ELF-1 (cell line): Measurements from ENCODE around the gene CLTC.

Source experiments
- DNase-seq: peaks from one replicate; pipeline ENCODE4 v3.0.0-alpha.2; 2016; ENCODE audit warnings: low read depth, low spot score

The CLTC gene

DNA sequence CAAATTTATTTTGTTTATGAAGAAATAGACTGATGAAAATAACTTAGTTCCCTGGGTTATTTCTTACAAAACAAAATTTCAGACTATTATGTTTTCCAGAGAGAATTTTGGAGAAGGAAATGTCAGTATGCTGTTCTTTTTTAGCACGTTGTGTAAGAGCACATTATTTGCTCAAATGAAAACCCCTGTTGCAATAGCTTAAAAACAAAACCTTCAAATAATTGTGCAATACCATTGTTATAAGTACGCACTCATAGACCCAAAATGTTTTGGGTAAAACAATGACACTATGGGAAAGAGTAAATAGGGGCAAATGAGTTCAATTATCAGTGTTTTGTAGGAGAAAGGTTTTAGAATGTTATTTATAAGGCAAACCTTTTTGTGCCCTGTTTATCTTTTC, 106.0 kb downstream of the CLTC start:
- DNase-seq, result no peak

DNA sequence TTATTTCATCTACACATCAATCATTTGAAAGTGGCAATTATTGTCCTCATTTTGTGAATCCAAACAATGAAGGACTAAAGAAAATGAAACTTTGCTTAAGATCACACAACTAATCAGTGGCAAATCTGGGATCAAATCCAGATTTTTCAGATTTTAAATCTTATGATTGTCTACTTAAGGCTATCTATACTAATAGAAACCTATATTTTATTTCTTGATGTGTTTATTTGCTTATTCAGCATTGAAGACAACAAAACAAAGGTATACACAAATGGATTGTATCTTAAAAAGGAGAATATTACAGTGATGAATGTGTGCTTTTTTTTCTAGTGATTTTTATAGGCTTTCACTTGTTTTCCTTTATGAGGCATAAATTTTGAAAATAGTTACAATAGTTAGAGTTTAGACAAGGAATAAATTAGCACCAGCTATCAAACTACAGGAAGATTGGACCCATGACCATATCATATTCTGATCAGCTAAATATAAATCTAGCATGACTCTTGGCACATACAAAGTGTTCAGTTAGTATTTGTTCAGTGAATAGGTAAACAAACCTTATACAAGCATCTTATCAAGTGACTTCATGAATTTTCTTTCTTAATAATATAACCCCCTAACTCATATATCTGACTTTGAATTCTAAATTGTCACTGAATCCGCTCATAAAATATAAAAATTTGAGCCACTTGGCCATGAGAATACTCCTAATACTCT, 108.3 kb downstream of the CLTC start:
- DNase-seq, result no peak

DNA sequence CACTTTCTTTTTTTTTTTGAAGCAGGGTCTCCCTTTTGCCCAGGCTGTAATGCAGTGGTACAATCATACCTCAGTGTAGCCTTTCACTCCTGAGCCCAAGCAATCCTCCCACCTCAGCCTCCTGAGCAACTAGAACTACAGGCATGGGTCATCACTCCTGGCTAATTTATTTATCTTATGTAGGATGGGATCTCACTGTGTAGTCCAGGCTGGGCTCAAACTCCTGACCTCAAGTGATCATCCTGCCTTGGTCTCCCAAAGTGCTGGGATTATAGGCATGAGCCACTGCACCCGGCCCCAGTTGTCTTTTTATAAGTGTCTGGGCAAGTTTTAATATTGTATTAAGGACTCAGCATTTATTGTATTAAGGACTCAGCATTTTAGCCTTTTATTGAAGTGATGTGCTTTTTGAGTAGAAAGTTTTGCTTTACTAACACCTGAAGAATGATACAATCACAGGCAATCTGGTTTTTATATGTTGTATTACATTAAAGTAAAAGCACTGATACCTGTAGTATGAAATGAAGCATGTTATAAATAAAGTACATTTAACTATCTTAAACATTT, 110.7 kb downstream of the CLTC start:
- DNase-seq, result no peak

DNA sequence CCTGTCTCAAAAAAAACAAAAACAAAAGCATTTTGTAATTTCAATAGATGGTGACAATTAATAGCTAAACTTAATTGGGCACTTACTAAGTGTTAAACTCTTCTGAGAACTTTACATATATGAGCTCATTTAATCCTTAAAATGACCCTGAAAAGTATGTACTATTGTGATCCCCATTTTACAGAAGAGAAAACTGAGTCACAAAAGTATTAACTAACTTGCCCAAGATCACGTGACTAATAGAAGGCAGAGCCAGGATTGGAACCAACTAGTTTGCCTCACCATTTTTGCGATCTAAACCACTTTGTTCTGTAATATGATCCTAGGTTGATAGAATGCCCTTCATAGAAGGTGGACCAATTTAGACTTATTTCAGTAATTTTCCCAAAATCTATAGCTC, 114.0 kb downstream of the CLTC start:
- DNase-seq, result no peak

DNA sequence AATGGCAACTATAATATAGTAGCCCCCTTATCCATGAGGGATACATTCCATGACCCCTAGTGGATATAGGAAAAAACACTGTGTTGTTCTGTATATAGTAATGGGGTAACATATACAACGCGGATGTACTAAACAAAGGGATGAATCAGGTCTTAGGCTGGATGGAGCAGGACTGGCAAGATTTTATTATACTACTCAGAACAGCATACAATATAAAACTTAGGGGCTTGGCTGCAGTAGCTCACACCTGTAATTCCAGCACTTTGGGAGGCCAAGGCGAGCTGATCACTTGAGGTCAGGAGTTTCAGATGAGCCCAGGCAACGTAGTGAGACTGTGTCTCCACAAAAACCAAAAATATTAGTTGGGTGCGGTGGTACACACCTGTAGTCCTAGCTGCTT, 114.5 kb downstream of the CLTC start:
- DNase-seq, result no peak

DNA sequence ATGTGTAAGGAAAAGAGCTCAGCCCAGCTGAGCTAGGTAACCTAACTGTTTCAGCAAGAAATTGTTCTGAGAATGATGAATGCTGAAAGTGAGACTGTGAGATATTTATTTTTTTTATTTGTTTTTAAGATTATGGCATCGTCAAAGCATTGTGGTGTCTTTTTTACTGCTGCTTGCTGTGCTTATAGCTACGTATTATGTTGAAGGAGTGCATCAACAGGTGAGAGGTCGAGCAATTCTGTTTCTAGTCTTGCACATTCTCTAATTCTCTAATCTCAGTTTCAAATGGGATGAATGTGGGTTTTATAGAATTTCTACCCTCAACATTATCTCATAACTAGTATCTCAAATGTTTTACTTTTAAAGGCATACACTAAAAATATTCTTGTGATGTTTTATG, 117.6 kb downstream of the CLTC start:
- no peak for DNase-seq

DNA sequence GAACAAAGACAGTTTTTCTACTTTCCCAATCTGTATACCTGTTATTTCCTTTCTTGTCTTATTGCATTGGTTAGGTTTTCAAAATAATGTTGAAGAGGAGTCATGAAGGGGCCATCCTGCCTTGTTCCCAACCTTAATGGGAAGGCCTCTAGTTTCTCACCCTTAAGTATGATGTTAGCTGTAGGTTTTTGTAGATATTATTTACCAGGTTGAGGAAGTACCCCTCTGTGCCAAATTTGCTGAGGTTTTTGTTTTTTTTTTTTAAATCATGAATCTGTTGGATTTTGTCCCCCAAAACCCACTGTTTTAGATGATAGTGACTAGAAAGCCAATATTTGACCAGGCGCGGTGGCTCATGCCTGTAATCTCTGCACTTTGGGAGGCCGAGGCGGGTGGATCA, 124.1 kb downstream of the CLTC start:
- no peak for DNase-seq

DNA sequence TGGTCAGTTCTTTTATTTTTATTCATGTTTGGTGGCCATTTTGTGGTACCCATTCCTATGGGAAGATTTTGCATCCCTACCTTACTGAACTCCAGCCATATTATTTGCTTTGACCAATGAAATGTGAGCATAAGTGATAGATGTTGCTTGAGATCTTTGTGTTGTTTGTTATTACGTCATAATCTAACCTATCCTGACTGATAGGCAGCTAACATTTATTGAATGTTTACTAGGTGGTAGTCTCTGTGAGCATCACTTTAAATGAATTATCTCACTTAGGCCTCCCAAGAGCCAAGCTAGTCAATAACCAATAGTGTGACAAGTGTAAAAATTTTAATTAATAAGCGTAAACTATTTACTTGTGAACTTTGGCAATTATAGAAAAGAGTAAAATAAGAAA, 125.3 kb downstream of the CLTC start:
- DNase-seq, result no peak
